HG02884 (cell line): ENCODE measurements around the gene CASS4.
A peak's percentile ranks its signal among the peaks of the same experiment; 100 is the strongest.
"Not testable (repeated sequence)": the region's sequence is repeated elsewhere in the genome, so short reads cannot be mapped to it uniquely, and the experiment has no call there.

Source experiments
- ATAC-seq: cut with Tn5 transposase; IDR thresholded peaks from one replicate; pipeline ENCODE4 v1.9.1; 2021; ENCODE audit warnings: mild to moderate bottlenecking, moderate library complexity; ENCODE audit not compliant: unreplicated experiment

The CASS4 gene

GRCh38 chr20:56391596-56392131 lies 20.4 kb upstream of the CASS4 start:
- ATAC-seq, result peak; percentile 26

DNA sequence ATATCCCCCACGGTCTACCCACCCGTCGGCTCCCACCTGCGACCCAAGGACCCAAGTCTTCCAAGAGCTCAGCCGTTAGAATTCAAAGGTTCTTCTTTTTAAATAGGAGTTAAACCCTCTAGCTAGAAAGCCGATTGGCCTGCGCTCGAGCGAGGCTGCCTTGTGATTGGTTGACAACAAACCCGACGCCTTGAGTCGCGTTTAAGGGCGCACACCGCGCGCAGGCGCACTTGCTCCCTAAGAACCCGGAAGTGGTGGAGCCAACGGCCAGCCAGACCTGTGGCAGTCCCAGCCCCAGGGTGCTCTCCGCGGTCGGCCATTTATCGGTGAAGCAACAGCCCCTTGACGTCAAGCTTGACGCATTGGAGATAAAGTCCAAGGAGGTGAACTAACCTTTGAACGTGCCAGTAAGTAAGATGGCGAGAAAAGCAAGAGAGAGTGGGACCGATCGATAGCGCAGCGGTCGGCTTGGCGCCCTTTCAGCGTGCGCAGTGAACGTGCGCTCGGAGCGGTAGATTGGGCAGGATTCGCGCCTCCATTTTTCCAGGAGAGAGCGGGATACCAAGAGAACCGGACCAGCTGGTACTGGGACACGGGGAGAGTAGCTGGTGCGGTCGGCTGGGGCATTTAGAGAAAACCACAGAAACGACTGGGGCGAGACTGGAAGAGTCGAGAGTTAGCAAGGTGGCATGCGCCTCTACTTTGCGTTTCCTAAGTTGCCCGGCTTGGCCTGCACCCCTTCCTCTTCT lies 19.8 kb upstream of the CASS4 start, which contains the start of the genes AURKA and CSTF1:
AURKA (minus strand) TSS at position 84 of the 749 bp plus-strand sequence. CDS start 4,018 bp downstream, outside the sequence.
CSTF1 (plus strand) TSS at position 514 of the 749 bp plus-strand sequence. CDS start 2,908 bp downstream, outside the sequence.
- ATAC-seq, result peak; percentile 89

DNA sequence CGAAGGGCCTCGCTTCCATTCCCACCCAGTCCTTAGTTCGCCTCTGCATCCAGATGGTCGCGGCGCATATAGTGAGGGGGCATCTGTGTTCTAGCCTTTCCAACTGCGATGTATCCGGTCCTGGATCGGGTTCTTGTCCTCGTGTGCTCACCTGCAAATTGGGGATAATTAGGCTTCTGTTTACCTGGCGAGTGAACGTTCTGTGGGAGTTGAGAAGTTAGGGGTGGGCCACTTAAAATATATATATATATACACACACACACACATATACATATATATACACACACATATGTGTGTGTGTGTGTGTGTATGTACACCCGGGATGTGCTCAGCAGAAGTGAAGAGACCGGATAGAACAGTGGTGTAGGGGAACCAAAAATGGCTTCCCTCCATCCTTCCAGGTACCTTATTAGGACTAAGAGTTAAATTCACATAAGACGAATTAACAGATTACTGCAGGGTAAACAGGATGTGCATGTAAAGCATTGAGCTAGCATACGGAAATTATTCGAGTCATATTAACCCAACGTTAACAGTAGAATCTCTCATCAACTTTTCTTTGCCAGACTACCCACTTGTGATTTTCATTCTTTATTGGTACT lies 19.1 kb upstream of the CASS4 start:
- no peak for ATAC-seq

DNA sequence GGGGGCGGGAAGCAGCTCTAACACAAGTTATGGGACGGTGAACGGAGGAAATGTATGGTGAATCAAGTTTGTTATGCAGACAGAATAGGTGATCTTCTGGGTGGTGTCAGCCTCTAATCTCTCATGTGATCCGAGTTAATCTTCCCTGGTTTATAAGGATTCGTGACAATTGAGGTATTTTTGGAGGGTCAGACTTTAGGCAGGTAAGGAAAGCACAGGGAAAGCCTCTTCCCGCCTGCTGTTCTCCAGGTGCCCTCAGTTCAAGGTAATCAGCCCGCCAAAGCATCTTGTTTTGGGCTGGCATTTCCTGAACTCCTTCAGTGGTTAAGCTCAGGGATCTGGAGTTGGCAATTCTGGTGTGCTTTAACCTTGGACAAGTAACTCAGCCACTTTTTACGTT lies 18.4 kb upstream of the CASS4 start:
- ATAC-seq, result no peak

GRCh38 chr20:56395166-56395565 lies 16.9 kb upstream of the CASS4 start:
- no peak for ATAC-seq

DNA sequence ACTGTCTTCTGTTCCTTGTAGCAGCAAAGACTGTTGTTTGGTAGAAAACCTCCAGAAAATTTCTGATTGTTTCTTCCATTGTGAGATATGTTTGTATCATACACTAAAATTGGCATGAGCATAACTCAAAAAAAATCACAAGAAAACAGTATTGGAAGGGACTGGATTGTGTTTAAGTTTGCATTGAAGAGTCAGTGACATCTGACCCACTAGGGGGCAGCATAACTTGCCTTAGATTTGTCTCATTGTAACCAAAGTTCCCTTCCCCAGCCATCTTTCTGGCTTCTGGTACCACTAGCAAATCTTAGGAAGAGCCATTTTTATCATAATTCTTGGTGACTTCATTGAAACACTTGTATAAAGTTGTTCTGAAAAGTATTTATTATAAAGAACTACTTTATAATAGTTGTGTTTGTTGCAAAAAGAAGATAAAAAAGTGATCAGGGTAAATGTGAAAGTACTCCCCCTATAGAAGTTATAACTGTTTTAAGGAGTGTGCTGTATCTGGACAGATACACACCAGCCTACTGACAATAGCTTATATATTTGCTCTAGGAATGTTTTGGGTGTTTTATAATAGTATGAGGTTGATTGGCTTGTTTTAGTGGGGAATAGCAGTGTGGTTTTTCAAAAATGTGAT lies 11.9 kb upstream of the CASS4 start:
- peak; percentile 79 for ATAC-seq

DNA sequence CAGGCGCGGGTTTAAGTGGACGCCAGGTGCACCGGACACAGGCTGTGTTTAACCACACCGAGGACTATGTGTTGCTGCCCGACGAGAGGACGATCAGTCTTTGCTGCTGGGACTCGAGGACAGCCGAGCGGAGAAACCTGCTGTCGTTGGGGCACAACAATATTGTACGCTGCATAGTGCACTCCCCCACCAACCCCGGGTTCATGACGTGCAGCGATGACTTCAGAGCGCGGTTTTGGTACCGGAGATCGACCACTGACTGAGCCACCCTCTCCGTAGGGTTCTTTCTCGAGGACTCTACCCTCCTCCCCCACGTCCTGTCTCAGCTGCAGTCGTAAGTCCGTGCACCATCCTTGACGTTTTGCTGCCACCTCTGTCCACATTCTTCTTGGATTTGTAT lies 8.6 kb upstream of the CASS4 start:
- no peak for ATAC-seq

- ATAC-seq, result not testable (repeated sequence)
Measured at GRCh38 chr20:56405356-56405755, 6.7 kb upstream of the CASS4 start.

DNA sequence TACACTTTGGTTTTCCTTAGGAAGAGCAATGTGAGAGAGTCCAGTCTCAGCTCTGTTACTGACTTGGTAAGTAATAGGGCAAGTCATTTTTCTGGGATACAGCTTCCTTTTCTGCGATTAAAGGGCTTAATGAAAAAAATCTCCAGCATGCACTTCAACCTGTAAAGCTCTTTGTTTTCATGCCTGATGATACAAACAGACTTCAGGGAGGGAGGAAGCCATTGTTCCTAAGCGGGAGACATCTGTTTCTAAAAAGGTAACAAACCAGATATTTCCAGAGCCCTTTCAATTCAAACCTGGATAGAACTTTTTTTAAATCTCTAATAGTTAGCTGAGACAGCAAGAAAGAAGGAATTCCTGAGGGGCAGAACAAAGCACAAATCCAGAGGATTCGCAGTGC lies 5.2 kb upstream of the CASS4 start:
- no peak for ATAC-seq

DNA sequence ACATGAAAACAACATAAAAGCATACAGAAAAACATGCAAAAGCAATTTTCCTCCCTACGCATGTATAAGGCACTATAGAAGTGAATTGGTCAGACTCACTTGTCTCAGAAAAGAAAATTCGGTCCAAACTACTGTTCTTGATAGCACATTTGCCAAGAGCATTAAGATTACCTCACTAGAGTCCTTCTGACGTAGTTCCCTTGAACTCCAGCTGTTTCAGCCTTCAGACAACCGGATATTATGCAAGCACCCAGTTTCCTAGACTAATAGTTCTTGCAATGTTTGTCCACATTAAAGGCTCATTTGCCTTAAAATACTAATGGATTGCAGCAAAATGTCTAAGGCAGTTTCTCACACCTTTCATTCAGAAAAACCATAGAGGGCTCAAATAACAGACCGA lies 2.5 kb upstream of the CASS4 start:
- no peak for ATAC-seq

GRCh38 chr20:56409956-56410355 lies 2.1 kb upstream of the CASS4 start:
- ATAC-seq, result no peak

- ATAC-seq, result not testable (repeated sequence)
Measured at GRCh38 chr20:56411287-56411686, 773 bp upstream of the CASS4 start.

DNA sequence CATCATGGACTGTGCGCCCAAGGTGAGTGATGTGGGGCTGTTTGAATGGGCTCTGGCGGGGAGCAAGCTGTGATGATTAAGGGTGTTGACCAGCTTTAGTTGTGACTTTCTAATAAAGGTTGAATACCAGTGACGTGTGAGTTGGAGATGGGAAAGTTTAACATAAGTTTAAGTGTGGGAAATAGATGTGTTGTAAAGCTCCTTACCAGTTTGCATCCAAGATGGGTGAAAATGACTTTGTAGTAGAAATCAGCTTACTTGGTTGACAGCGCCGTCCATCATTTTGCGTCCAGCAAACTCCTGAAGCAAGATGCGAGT lies 372 bp downstream of the CASS4 start:
- no peak for ATAC-seq

- ATAC-seq, result no peak
Measured at GRCh38 chr20:56412949-56413348, 889 bp downstream of the CASS4 start.

DNA sequence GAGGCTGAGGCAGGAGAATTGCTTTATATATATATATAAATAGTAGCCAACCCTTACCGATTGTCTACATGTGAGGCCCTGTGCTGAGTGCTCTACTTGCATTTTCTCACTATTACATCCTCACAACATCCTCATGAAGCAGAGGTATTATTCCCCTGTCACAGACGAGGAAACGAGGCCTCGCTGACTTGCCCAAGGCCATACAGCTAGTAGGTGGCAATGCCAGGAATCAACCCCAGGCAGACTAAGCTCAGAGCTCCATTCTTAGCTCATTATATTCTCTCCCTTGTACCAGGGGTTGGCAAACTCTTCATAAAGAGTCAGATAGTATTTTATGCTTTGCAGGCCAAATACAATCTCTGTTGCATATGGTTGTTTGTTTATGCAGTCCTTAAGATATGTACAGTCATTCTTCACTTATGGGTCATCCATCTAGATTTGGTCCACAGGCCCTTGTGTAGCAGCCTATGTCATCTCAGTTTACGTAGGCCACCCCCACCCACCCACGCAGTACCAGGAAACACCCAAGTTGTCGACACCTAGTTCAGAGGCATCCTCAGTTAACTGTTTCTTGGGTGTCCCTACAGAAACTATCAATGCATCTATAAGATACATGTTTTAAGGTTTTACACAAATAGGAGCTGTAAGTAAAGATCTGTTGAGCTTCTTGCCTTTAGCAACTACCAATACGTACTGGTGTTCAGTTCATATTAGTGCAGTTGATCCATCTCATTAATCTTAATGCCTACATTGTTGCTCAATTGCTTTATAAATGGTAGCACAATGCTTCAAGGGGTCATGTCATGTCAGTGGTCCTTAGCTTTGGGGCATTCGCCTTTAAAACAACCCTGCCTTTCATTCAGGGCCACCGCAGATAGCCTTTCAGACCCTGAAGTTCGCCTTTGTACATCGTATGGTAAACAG lies 3.0 kb downstream of the CASS4 start:
- no peak for ATAC-seq

DNA sequence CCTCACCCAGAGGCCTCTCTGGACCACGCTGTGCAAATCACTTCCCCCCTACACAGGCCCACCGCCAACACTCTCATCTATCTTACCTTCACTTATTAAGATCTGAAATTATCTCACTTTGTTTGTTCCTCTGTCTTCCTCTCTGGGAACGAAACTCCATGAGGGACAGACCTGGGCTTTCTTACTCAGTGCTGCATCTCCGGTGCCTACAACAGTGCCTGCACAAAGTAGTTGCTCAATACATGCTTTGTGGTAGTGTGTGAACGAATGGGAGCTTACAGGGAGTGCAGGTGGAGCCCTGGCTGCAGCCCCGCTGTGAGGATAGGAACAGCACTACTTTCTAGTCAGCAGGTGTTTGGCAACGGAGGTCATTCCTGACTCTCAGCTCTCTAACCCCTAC lies 5.3 kb downstream of the CASS4 start:
- ATAC-seq, result no peak

DNA sequence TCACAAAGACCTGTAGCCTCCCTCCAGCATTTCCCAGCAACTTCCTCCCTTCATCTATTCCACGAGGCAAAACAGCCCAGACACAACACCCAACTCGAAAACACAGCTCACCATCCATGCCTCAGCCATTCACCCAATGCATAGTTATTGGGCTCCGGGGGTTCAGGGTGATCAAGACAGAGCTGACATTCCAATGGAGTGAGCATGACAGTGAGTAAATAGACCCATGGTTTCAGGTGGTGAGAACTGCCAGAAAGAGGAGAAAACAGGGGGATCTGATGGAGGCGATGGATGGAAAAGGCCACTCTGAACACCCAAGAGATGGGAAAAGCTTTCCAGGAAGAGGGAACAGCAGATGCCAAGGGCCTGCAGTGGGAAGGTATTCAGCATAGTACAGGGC lies 5.9 kb downstream of the CASS4 start:
- no peak for ATAC-seq

DNA sequence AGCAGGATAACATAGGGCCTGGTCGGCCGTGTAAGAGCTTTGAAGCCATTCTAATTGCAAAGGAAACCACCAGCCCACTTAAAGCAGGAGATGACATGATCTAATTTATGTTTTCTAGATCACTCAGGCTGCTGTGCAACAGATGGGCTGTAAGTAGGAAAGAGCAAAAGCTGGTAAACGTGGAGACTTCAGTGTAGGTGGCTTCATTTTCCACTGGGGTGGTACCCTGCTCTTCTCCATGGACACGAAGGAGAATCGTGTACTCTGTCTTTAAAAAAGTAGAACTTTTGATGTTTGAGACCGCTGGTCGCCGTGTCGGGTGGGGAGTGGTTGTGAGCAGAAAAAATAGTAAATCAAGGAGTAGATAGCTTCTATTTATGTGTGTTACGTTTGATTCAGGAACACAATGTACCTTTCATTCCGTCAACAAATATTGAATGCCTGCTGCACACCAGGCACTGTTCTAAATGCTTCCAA lies 6.4 kb downstream of the CASS4 start:
- no peak for ATAC-seq

GRCh38 chr20:56420028-56420427 lies 8.0 kb downstream of the CASS4 start:
- ATAC-seq, result no peak

DNA sequence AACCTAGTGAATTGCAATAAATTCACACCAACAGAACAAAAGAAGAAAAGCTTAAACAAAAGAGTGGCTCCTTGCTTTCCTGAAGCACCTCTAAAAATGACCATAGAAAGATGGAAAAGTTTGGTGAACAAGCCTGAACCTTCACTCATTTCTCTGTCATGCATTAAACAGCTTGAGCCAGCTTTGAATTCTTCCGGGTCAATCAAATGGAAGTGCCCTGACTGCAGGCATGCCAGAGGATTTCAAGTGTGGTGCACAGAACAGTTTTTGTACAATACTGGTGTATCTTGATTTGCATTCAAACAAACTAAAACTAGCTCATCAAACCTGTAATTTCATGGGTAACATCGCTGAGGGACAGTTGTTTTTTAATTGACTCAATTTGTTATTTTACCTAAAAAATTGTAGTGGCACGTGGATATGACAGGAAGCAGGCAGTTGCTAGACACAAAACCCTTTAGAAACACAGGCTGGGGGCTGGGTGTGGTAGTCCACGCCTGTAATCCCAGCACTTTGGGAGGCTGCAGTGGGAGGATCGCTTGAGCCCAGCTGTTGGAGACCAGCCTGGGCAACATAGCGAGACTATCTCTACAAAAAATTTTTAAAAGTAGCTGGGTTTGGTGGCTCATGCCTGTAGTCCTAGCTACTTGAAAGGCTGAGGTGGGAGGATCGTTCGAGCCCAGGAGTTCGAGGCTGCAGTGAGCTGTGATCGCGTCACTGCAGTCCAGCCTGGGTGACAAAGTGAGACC lies 9.1 kb downstream of the CASS4 start:
- ATAC-seq, result no peak
